ENCODE results near the gene LBHD2. TPM values are rescaled to one million over a fixed set of nuclear protein-coding genes. Genes with fewer than 3 reads are reported as not detected.

The LBHD2 gene
- total and polyA plus RNA-seq, 2 of the 13 experiments (the other 11 are each of a cell fraction or from before 2014, with no cell fraction given): 0.67 to 1.00 TPM

DNA sequence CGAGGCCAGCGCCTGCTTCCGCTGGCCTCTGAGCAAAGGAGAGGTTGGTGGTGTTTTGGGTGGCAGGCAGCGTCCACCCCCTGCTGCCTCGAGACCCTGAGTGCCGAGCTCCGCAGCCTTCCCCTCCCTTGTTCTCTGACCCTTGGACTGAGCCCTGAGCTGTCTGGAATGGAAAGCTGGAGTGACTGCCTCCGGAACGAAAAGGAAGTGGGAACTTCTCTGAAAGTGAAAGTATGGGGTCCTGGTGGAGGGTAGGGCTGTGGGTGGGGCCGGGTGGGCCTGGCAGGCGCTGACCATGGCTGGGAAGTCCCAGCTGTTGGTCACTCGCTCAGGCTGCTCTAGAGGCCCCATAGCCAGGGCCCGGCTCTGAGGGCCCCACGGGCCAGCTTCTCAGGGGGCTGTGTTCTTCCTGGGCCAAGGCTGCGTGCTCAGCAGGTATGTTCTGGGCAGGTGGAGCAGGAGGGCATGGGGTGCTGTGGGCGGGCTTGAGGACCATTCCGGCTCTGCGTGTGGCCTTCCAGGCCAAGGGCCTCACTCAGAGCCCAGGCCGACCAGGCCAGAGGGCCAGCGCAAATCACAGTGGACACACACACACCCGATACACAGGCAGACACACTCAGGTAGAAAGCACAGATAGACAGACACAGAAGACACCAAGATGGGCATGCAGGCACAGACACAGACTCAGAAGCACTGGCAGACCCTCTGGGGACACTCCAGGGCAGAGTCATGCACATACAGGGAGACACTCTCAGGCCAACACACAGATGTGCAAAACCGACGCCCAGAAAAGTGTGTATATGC is 10.6 kb downstream of the LBHD2 start, which contains the start of gene EXOC3L4 (continued):
- no peak for TF ChIP-seq CENPT (CRISPR knock-in tag; IDR thresholded peaks at IDR 0.05; ENCODE audit: low read depth)
- no peak for TF ChIP-seq GPN1 (CRISPR knock-in tag; IDR thresholded peaks at IDR 0.05; ENCODE audit: borderline replicate concordance)
- TF ChIP-seq, protein P1, sequence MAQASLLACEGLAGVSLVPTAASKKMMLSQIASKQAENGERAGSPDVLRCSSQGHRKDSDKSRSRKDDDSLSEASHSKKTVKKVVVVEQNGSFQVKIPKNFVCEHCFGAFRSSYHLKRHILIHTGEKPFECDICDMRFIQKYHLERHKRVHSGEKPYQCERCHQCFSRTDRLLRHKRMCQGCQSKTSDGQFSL (CRISPR knock-in tag; IDR thresholded peaks at IDR 0.05): 0 out of 2 replicates have a peak, but pooled peaks have one; percentile 44
- TF ChIP-seq, protein P2, sequence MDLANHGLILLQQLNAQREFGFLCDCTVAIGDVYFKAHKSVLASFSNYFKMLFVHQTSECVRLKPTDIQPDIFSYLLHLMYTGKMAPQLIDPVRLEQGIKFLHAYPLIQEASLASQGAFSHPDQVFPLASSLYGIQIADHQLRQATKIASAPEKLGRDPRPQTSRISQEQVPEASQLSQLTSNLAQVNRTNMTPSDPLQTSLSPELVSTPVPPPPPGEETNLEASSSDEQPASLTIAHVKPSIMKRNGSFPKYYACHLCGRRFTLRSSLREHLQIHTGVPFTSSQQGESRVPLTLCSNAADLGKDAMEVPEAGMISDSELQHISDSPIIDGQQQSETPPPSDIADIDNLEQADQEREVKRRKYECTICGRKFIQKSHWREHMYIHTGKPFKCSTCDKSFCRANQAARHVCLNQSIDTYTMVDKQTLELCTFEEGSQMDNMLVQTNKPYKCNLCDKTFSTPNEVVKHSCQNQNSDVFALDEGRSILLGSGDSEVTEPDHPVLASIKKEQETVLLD (CRISPR knock-in tag; IDR thresholded peaks at IDR 0.05; ENCODE audit: low read depth): no peak
- no peak for TF ChIP-seq ZNF432 (CRISPR knock-in tag; IDR thresholded peaks at IDR 0.05; ENCODE audit: borderline replicate concordance)
- TF ChIP-seq, protein P3, sequence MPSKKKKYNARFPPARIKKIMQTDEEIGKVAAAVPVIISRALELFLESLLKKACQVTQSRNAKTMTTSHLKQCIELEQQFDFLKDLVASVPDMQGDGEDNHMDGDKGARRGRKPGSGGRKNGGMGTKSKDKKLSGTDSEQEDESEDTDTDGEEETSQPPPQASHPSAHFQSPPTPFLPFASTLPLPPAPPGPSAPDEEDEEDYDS (CRISPR knock-in tag; IDR thresholded peaks at IDR 0.05): peak; percentile 31; the same call in 1 of the 2 replicates
- TF ChIP-seq FOXC1 (CRISPR knock-in tag; IDR thresholded peaks at IDR 0.05; ENCODE audit: borderline replicate concordance): no peak
- TF ChIP-seq RFX3 (CRISPR knock-in tag; IDR thresholded peaks at IDR 0.05): no peak
- no peak for TF ChIP-seq STAT5B (CRISPR knock-in tag; IDR thresholded peaks at IDR 0.05)
- TF ChIP-seq, protein P4, sequence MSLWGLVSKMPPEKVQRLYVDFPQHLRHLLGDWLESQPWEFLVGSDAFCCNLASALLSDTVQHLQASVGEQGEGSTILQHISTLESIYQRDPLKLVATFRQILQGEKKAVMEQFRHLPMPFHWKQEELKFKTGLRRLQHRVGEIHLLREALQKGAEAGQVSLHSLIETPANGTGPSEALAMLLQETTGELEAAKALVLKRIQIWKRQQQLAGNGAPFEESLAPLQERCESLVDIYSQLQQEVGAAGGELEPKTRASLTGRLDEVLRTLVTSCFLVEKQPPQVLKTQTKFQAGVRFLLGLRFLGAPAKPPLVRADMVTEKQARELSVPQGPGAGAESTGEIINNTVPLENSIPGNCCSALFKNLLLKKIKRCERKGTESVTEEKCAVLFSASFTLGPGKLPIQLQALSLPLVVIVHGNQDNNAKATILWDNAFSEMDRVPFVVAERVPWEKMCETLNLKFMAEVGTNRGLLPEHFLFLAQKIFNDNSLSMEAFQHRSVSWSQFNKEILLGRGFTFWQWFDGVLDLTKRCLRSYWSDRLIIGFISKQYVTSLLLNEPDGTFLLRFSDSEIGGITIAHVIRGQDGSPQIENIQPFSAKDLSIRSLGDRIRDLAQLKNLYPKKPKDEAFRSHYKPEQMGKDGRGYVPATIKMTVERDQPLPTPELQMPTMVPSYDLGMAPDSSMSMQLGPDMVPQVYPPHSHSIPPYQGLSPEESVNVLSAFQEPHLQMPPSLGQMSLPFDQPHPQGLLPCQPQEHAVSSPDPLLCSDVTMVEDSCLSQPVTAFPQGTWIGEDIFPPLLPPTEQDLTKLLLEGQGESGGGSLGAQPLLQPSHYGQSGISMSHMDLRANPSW (CRISPR knock-in tag; IDR thresholded peaks at IDR 0.05; ENCODE audit: borderline replicate concordance): no peak
- TF ChIP-seq EP300 (IDR thresholded peaks at IDR 0.05; ENCODE audit: low read depth in 2 of 2, low read length in 2 of 2): peak in 1 of 2 experiments; percentile 46; a peak in 1 of 4 replicates
- no peak; the same call in 1 of the 2 replicates for TF ChIP-seq EP300 (CRISPR knock-in tag; IDR thresholded peaks at IDR 0.05; ENCODE audit: borderline replicate concordance)
- no peak for TF ChIP-seq MAF1 (CRISPR knock-in tag; IDR thresholded peaks at IDR 0.05; ENCODE audit: borderline replicate concordance)
- TF ChIP-seq, protein P5, sequence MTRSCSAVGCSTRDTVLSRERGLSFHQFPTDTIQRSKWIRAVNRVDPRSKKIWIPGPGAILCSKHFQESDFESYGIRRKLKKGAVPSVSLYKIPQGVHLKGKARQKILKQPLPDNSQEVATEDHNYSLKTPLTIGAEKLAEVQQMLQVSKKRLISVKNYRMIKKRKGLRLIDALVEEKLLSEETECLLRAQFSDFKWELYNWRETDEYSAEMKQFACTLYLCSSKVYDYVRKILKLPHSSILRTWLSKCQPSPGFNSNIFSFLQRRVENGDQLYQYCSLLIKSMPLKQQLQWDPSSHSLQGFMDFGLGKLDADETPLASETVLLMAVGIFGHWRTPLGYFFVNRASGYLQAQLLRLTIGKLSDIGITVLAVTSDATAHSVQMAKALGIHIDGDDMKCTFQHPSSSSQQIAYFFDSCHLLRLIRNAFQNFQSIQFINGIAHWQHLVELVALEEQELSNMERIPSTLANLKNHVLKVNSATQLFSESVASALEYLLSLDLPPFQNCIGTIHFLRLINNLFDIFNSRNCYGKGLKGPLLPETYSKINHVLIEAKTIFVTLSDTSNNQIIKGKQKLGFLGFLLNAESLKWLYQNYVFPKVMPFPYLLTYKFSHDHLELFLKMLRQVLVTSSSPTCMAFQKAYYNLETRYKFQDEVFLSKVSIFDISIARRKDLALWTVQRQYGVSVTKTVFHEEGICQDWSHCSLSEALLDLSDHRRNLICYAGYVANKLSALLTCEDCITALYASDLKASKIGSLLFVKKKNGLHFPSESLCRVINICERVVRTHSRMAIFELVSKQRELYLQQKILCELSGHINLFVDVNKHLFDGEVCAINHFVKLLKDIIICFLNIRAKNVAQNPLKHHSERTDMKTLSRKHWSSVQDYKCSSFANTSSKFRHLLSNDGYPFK (CRISPR knock-in tag; IDR thresholded peaks at IDR 0.05; ENCODE audit: borderline replicate concordance): peak; percentile 65; the same call in 1 of the 2 replicates
- peak; percentile 60 for TF ChIP-seq GABPB1 (CRISPR knock-in tag; IDR thresholded peaks at IDR 0.05)
- TF ChIP-seq, protein P6, sequence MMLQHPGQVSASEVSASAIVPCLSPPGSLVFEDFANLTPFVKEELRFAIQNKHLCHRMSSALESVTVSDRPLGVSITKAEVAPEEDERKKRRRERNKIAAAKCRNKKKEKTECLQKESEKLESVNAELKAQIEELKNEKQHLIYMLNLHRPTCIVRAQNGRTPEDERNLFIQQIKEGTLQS (CRISPR knock-in tag; IDR thresholded peaks at IDR 0.05): no peak
- TF ChIP-seq SOX6 (IDR thresholded peaks at IDR 0.05): no peak
- peak; percentile 59 for TF ChIP-seq SOX6 (CRISPR knock-in tag; IDR thresholded peaks at IDR 0.05)
- TF ChIP-seq ZNF143 (CRISPR knock-in tag; IDR thresholded peaks at IDR 0.05): 0 out of 2 replicates have a peak, but pooled peaks have one; percentile 21
